ENCODE data around the gene EBF4. TPM values are rescaled to one million over a fixed set of nuclear protein-coding genes. Genes with fewer than 3 reads are reported as not detected.

Gene EBF4
- total RNA-seq, 1 donor from 2014 or later, result 24.6 TPM

- TF ChIP-seq CTCF (conservative IDR thresholded peaks at IDR 0.05), result no peak
- no peaks in the 10 kb centered on the region for H3K9me3 Mint-ChIP-seq
- no peak for DNase-seq (ENCODE audit: low read depth, low spot score)
- H3K27ac Mint-ChIP-seq (ENCODE audit: unreplicated experiment), result no peak overlapping the region
- H3K4me3 Mint-ChIP-seq, result no peak overlapping the region
- H3K36me3 Mint-ChIP-seq (ENCODE audit: low read depth), result no peaks in the 10 kb centered on the region
- peaks cover 39% of the 10 kb centered on the region for H3K27me3 Mint-ChIP-seq (ENCODE audit: low read depth)
- H3K4me1 Mint-ChIP-seq, result no peaks in the 10 kb centered on the region
These were observed 67.2 kb downstream of the EBF4 start for GRCh38 chr20:2759603-2760296.

DNA sequence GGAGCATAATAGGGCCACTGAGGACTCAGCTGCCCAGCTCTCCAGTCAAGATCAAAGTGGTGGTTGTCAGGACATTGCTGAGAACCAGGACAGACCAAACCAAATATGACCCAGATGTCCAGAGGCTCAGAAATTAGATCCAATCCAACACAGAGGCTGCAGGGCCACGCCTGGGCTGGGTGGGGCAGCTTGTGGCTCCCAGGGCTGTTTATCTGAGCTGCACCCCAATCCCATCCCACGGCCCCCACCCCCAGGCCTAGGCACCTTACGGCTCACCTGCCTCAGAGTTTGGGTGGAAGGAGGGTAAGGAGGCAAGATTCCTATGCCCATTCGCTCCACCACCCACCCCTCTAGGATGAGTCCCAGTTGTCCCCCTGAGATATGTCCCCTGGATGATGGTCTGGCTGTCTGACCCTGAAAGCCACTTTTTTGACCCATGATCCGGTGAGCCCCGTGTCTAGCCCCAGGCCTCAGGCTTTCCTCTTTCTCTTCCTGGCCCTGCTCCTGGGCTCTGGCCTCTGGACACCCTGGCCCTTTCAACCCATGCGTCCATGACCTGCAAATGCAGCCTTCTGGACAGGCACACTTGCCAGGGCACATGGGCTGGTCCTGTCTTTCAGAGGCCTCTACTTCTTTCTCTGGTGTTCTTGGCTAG, 67.8 kb downstream of the EBF4 start:
- Mint-ChIP-seq H3K36me3 (ENCODE audit: low read depth) (no peaks in the 10 kb centered on the region), H3K27me3 (ENCODE audit: low read depth) (peaks cover 36% of the 10 kb centered on the region), H3K9me3 (no peaks in the 10 kb centered on the region), H3K4me1 (no peaks in the 10 kb centered on the region), H3K27ac (ENCODE audit: unreplicated experiment) (no peak overlapping the region), H3K4me3 (no peak overlapping the region)
- DNase-seq (ENCODE audit: low read depth, low spot score), result no peak
- no peak for TF ChIP-seq CTCF (conservative IDR thresholded peaks at IDR 0.05)

- Mint-ChIP-seq H3K27me3 (ENCODE audit: low read depth) (peaks cover 34% of the 10 kb centered on the region), H3K27ac (ENCODE audit: unreplicated experiment) (no peak overlapping the region), H3K4me3 (no peak overlapping the region), H3K4me1 (no peaks in the 10 kb centered on the region), H3K9me3 (no peaks in the 10 kb centered on the region), H3K36me3 (ENCODE audit: low read depth) (no peaks in the 10 kb centered on the region)
- no peak for DNase-seq (ENCODE audit: low read depth, low spot score)
- no peak for TF ChIP-seq CTCF (conservative IDR thresholded peaks at IDR 0.05)
These were observed 68.3 kb downstream of the EBF4 start for GRCh38 chr20:2760952-2761305.

DNA sequence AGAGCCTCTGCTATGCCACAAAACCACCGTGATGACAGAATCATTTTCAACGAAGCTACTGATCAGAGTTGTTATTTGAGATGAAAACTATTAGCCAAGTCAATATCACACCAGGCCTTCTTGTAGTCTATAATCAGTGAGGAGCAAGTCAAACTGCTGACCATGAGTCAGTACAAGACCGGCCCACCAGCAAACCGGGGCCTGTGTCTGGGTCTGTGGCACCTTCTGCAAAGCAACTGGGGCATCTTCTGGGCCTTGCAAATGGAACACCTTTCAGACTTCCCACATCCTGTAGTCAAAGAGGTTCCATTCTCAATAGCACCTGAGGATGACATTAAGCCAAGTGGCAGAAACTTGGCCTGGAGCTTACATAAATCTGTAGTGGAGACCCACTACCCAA, 69.3 kb downstream of the EBF4 start:
- Mint-ChIP-seq H3K27ac (ENCODE audit: unreplicated experiment) (no peak overlapping the region), H3K4me3 (no peak overlapping the region), H3K4me1 (no peaks in the 10 kb centered on the region), H3K27me3 (ENCODE audit: low read depth) (peaks cover 24% of the 10 kb centered on the region), H3K36me3 (ENCODE audit: low read depth) (no peaks in the 10 kb centered on the region), H3K9me3 (no peaks in the 10 kb centered on the region)
- no peak for DNase-seq (ENCODE audit: low read depth, low spot score)
- TF ChIP-seq CTCF (conservative IDR thresholded peaks at IDR 0.05), result no peak

GRCh38 chr20:2762578-2763131, 70.1 kb downstream of the EBF4 start:
- Mint-ChIP-seq H3K27me3 (ENCODE audit: low read depth) (peaks cover 31% of the 10 kb centered on the region), H3K4me3 (no peak overlapping the region), H3K9me3 (no peaks in the 10 kb centered on the region), H3K36me3 (ENCODE audit: low read depth) (no peaks in the 10 kb centered on the region), H3K4me1 (no peaks in the 10 kb centered on the region), H3K27ac (ENCODE audit: unreplicated experiment) (no peak overlapping the region)
- DNase-seq (ENCODE audit: low read depth, low spot score), result no peak
- no peak for TF ChIP-seq CTCF (conservative IDR thresholded peaks at IDR 0.05)
